Measurements from ENCODE around the gene HPCAL4.

HPCAL4 gene

DNA sequence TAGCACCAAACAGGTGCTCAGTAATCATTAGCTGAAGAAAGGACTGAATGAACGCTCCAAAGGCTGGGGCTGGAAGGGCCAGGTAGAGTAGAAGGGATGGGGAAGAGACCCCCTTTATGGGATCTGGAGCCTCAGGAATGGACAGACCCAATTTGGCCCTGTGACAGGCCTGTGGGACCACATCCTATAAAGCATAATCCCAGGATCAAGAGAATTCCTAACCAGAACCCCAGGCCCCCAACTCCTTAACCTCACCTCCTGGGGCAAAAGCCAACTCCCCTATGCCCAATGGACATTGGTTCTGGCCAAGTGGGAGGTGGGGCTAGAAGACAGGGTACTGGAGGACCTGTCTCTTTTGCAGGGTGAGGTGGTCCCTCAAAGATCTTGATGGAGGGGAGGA is 9.2 kb downstream of the HPCAL4 start:
- H3K4me3 ChIP-seq (ENCODE audit: low read depth, low read length): no peak overlapping the region
- in situ Hi-C loops (cut with HindIII; ENCODE audit: low sequenced_read_pairs): no loop called here
- TF ChIP-seq, protein P1, sequence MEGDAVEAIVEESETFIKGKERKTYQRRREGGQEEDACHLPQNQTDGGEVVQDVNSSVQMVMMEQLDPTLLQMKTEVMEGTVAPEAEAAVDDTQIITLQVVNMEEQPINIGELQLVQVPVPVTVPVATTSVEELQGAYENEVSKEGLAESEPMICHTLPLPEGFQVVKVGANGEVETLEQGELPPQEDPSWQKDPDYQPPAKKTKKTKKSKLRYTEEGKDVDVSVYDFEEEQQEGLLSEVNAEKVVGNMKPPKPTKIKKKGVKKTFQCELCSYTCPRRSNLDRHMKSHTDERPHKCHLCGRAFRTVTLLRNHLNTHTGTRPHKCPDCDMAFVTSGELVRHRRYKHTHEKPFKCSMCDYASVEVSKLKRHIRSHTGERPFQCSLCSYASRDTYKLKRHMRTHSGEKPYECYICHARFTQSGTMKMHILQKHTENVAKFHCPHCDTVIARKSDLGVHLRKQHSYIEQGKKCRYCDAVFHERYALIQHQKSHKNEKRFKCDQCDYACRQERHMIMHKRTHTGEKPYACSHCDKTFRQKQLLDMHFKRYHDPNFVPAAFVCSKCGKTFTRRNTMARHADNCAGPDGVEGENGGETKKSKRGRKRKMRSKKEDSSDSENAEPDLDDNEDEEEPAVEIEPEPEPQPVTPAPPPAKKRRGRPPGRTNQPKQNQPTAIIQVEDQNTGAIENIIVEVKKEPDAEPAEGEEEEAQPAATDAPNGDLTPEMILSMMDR (IDR thresholded peaks at IDR 0.05; ENCODE audit: low read depth, low read length, missing control alignments): no peak
- no peak for DNase-seq (ENCODE audit: low read depth)

DNA sequence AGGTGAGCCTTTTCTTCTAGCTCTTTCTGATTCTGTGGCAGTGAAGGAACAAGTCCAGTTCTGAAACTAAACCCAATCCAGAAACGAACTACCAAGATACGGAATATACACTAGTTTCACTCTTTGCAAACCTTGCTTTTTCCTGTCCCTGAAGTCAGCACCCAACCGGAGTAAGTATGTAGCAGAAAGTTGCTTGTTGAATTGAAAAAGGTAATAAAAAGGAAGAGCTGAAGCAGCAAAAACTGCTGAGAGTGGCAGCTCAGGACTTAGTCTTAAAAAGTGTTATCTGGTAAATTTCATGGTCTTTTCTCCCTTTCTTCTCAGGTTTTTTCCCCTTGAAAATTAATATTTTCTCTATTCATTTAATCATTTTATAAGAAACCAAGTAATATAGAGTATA is 9.9 kb downstream of the HPCAL4 start:
- DNase-seq (ENCODE audit: low read depth): no peak
- in situ Hi-C loops (cut with HindIII; ENCODE audit: low sequenced_read_pairs): no loop called here
- TF ChIP-seq, protein P1 (IDR thresholded peaks at IDR 0.05; ENCODE audit: low read depth, low read length, missing control alignments): no peak
- H3K4me3 ChIP-seq (ENCODE audit: low read depth, low read length): no peak overlapping the region

- H3K4me3 ChIP-seq (ENCODE audit: low read depth, low read length): no peak overlapping the region
- no peak for DNase-seq (ENCODE audit: low read depth)
- TF ChIP-seq, protein P1 (IDR thresholded peaks at IDR 0.05; ENCODE audit: low read depth, low read length, missing control alignments): no peak
- in situ Hi-C loops (cut with HindIII; ENCODE audit: low sequenced_read_pairs): no loop called here
These were observed 10.5 kb downstream of the HPCAL4 start for GRCh38 chr1:39680751-39681150.

GRCh38 chr1:39679821-39680220 is 11.4 kb downstream of the HPCAL4 start:
- no peak overlapping the region for H3K4me3 ChIP-seq (ENCODE audit: low read depth, low read length)
- in situ Hi-C loops (cut with HindIII; ENCODE audit: low sequenced_read_pairs): no loop called here
- TF ChIP-seq, protein P1 (IDR thresholded peaks at IDR 0.05; ENCODE audit: low read depth, low read length, missing control alignments): no peak
- no peak for DNase-seq (ENCODE audit: low read depth)

GRCh38 chr1:39678889-39679288 is 12.3 kb downstream of the HPCAL4 start:
- in situ Hi-C loops (cut with HindIII; ENCODE audit: low sequenced_read_pairs): no loop called here
- H3K4me3 ChIP-seq (ENCODE audit: low read depth, low read length): no peak overlapping the region
- TF ChIP-seq, protein P1 (IDR thresholded peaks at IDR 0.05; ENCODE audit: low read depth, low read length, missing control alignments): no peak
- DNase-seq (ENCODE audit: low read depth): no peak

GRCh38 chr1:39677645-39678044 is 13.6 kb downstream of the HPCAL4 start:
- H3K4me3 ChIP-seq (ENCODE audit: low read depth, low read length): no peak overlapping the region
- in situ Hi-C loops (cut with HindIII; ENCODE audit: low sequenced_read_pairs): no loop called here
- TF ChIP-seq, protein P1 (IDR thresholded peaks at IDR 0.05; ENCODE audit: low read depth, low read length, missing control alignments): no peak
- DNase-seq (ENCODE audit: low read depth): no peak

All from astrocyte of the cerebellum (primary cell).